Adrenal gland (tissue), 12 donors: Measurements from ENCODE around the gene INPP5A. TPM values are rescaled to one million over a fixed set of nuclear protein-coding genes. Genes with fewer than 3 reads are reported as not detected.

Source experiments
- DNase-seq, 7 donors: peaks; one replicate each; pipeline ENCODE4 v3.0.0-alpha.2; 2019 to 2020
- H3K27ac ChIP-seq, 5 donors: fragments of 200-600 bp; sonication (generic) in 4 of 5; 1 replicate in 3 of 5; 2 replicates in 2 of 5; pipeline versions ENCODE4 v1.5.1 to v1.8.0; 2016 to 2020; ENCODE audit warnings: mild to moderate bottlenecking in 1 of 5
- H3K27me3 ChIP-seq: fragments of 200-600 bp; 2 replicates; pipeline ENCODE4 v1.8.0; 2021
- H3K36me3 ChIP-seq, 2 donors: fragments of 200-600 bp; replicated peaks in 1 of 2; 1 replicate in 1 of 2; 2 replicates in 1 of 2; pipeline versions ENCODE4 v1.5.1 to v1.8.0; 2018 to 2022
- H3K4me1 ChIP-seq, 2 donors: fragments of 200-600 bp; replicated peaks in 1 of 2; 1 replicate in 1 of 2; 2 replicates in 1 of 2; pipeline versions ENCODE4 v1.5.1 to v1.8.0; 2018 to 2021
- H3K4me3 ChIP-seq, 4 donors: fragments of 200-600 bp; sonication (generic) in 3 of 4; one replicate each; pipeline ENCODE4 v1.5.1; 2016 to 2018
- H3K9me3 ChIP-seq, 3 donors: fragments of 200-600 bp; sonication (generic) in 1 of 3; replicated peaks in 1 of 3; 1 replicate in 2 of 3; 2 replicates in 1 of 3; pipeline versions ENCODE4 v1.5.1 to v1.8.0; 2016 to 2021
- POLR2A ChIP-seq, 2 donors: fragments of 450-650 bp; IDR thresholded peaks; one replicate each; pipeline ENCODE4 v1.6.1; 2017; ENCODE audit warnings: antibody characterized with exemption in 2 of 2, mild to moderate bottlenecking in 2 of 2, moderate library complexity in 1 of 2
- WGBS, 4 donors: extraction: QIAGEN DNeasy Blood & Tissue Kit in 2 of 4; methylation state at CpG; one replicate each; pipeline versions ENCODE4 v1.1.5 to v1.1.7; 2013 to 2017; 5-methylcytosine and 5-hydroxymethylcytosine counted together
- intact Hi-C, 2 donors: fragments of 100-400 bp; cut with DNase I; formaldehyde crosslinking; loops; one replicate each; pipeline versions ENCODE4 v1.14.1 to v1.15.0; 2022 to 2023
- polyA plus RNA-seq, 3 donors: library from polyadenylated mRNA; stranded (reverse); fragments of 200-250 nt in 2 of 3; fragments of 350-450 nt in 1 of 3; fragmentation: Illumina TruSeq in 1 of 3; extraction: RNeasy Lipid Tissue Mini Kit (QIAGEN cat#74804) in 1 of 3; gene quantifications; one replicate each; pipeline ENCODE4 v1.2.3, GENCODE V29; 2013 to 2014
- total RNA-seq, 9 donors: library from RNA; depleted of rRNA in 4 of 9; stranded (reverse); fragments of >200 nt in 4 of 9; fragments of 120-200 nt in 1 of 9; fragmentation: NEBNext Ultra II Directional in 1 of 9; extraction: Animal tissue kit (Norgen Biotek cat#: 25700) in 1 of 9; gene quantifications; one replicate each; pipeline versions ENCODE4 v1.1.0 to v1.2.4, GENCODE V29; 2013 to 2023
- TF ChIP-seq, protein P1 (sequence below), 6 experiments: fragments of 450-650 bp in 4 of 6; fragments of 200-600 bp in 2 of 6; sonication (generic) in 1 of 6; IDR thresholded peaks; 1 replicate in 5 of 6; 2 replicates in 1 of 6; pipeline versions ENCODE4 v1.5.1 to v1.8.0; 2016 to 2021; ENCODE audit warnings: antibody characterized with exemption in 6 of 6, mild to moderate bottlenecking in 2 of 6, moderate library complexity in 1 of 6
- donor health status: healthy with polysubstance abuse.
- donor health status: Bipolar disorder and iron deficiency.
- donor health status: DM: yes; HTN: yes; CAD: no.
- donor health status: DM: no; HTN: no; CAD: no.
- donor health status: DM: no; HTN: no; CAD: no.
- donor health status: DM: yes; HTN: yes; CAD: no.

Gene INPP5A
- total and polyA plus RNA-seq, 12 donors = 13.5 to 62.9 (median 37.5) TPM

DNA sequence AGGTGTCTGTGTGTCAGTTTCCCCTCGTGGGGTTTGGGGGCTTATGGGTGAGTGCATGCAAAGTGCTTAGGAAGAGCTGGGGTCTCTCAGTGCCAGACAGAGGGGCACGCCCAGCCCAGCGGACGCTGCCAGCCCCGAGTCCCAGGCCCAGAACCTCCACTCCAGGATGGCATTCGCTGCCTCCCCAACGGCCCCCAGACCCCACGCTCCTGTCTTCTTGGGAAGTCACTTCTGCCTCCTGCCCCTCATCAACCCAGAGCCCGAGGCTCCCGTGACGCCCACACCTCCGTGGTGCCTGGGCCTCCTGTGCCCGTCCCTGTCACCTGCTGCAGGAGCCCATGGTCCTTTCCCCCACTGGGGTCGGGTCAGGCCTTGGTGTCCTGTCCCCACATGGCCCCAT, 213.3 kb downstream of the INPP5A start:
- intact Hi-C loops = no loop called here
- no peak overlapping the region for H3K27ac ChIP-seq
- H3K27me3 ChIP-seq = no peaks in the 10 kb centered on the region
- no peak for DNase-seq
- no peaks in the 10 kb centered on the region for H3K4me1 ChIP-seq
- H3K4me3 ChIP-seq = no peak overlapping the region
- no peaks in the 10 kb centered on the region for H3K9me3 ChIP-seq
- peaks cover 0 to 36% of the 10 kb centered on the region in 2 donors for H3K36me3 ChIP-seq
- TF ChIP-seq, protein P1, sequence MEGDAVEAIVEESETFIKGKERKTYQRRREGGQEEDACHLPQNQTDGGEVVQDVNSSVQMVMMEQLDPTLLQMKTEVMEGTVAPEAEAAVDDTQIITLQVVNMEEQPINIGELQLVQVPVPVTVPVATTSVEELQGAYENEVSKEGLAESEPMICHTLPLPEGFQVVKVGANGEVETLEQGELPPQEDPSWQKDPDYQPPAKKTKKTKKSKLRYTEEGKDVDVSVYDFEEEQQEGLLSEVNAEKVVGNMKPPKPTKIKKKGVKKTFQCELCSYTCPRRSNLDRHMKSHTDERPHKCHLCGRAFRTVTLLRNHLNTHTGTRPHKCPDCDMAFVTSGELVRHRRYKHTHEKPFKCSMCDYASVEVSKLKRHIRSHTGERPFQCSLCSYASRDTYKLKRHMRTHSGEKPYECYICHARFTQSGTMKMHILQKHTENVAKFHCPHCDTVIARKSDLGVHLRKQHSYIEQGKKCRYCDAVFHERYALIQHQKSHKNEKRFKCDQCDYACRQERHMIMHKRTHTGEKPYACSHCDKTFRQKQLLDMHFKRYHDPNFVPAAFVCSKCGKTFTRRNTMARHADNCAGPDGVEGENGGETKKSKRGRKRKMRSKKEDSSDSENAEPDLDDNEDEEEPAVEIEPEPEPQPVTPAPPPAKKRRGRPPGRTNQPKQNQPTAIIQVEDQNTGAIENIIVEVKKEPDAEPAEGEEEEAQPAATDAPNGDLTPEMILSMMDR (IDR thresholded peaks at IDR 0.05) = no peak
- WGBS, 4 donors = 87 to 97% (median 93%) methylated on average over 13 to 14 of the region's 14 CpGs

DNA sequence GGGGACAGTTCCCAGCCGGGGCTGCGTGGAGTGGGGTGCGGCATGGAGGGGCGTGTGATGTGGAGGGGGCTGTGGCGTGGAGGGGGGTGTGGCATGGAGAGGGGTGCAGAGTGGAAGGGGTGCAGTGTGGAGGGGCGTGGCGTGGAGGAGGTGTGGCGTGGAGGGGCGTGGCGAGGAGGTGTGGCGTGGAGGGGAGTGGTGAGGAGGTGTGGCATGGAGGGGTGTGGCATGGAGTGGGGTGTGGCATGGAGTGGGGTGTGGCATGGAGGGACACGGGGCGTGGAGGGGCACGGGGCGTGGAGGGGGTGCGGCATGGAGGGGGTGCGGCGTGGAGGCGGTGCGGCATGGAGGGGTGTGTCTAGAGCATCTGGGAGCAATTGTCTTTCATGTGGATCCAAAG, 214.8 kb downstream of the INPP5A start:
- H3K4me1 ChIP-seq = no peaks in the 10 kb centered on the region
- no peak overlapping the region for H3K4me3 ChIP-seq
- intact Hi-C loops = no loop called here
- WGBS, 4 donors = 93 to 97% (median 95%) methylated on average over 20 of the region's 20 CpGs
- no peak overlapping the region for H3K27ac ChIP-seq
- TF ChIP-seq POLR2A (IDR thresholded peaks at IDR 0.05) = no peak
- TF ChIP-seq, protein P1 (IDR thresholded peaks at IDR 0.05) = no peak
- H3K9me3 ChIP-seq = no peaks in the 10 kb centered on the region
- H3K36me3 ChIP-seq = peaks cover 0 to 39% of the 10 kb centered on the region in 2 donors
- no peak for DNase-seq
- no peaks in the 10 kb centered on the region for H3K27me3 ChIP-seq

DNA sequence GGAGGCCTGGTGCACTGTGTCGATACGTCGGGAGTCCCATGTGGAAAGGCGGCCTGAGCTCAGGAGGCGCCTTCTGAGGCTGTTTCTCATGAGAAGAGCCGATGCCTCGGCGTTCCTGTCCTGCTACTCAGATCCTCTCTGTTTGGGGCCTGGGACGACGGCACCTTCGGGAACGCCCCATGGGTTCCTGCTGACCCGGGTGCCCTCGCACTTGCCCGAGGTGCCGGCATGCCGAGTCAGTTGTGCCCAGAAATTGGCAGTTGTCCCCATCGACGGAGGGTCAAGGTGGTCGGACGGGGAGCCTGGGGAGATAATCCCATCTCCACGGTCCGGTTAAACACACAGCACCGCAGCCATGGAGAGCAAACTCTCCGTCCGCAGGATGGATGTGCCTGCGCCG, 215.4 kb downstream of the INPP5A start:
- Histone ChIP-seq H3K36me3 (peaks cover 0 to 42% of the 10 kb centered on the region in 2 donors), H3K4me3 (no peak overlapping the region), H3K27ac (no peak overlapping the region), H3K4me1 (no peaks in the 10 kb centered on the region), H3K9me3 (no peaks in the 10 kb centered on the region), H3K27me3 (no peaks in the 10 kb centered on the region)
- WGBS, 4 donors = 93 to 97% (median 96%) methylated on average over 15 to 28 of the region's 28 CpGs
- TF ChIP-seq POLR2A (IDR thresholded peaks at IDR 0.05) = no peak
- TF ChIP-seq, protein P1 (IDR thresholded peaks at IDR 0.05) = no peak
- DNase-seq = no peak
- intact Hi-C loops = no loop called here

DNA sequence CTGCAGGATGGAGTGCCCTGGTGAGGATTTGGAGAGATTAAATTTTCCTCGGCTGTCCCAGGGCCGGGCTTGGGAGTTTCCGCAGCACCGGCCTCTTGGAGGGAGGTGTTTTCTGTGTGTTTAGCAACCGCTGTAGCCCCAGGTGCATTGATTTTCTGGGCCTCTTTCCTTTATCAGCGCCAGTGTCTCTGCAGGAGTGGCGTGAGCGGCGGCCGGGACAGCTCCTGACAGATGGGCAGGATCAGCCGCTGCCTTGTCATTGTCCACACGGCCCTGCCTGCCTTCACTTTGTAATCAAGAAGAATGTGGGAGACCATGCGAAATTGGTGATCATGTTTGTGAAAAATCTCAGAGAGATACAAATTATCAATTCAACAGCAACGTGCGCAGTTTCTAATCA, 216.0 kb downstream of the INPP5A start:
- TF ChIP-seq, protein P1 (IDR thresholded peaks at IDR 0.05) = no peak
- TF ChIP-seq POLR2A (IDR thresholded peaks at IDR 0.05) = no peak
- DNase-seq = no peak
- Histone ChIP-seq H3K4me1 (no peaks in the 10 kb centered on the region), H3K36me3 (peaks cover 0 to 42% of the 10 kb centered on the region in 2 donors), H3K9me3 (no peaks in the 10 kb centered on the region), H3K27ac (no peak overlapping the region), H3K27me3 (no peaks in the 10 kb centered on the region), H3K4me3 (no peak overlapping the region)
- 88 to 94% (median 90%) methylated on average over 15 of the region's 15 CpGs for WGBS, 4 donors
- intact Hi-C loops = no loop called here
